ENCODE results near the gene CLMP. TPM values are rescaled to one million over a fixed set of nuclear protein-coding genes. Genes with fewer than 3 reads are reported as not detected.
A peak's percentile ranks its signal among the peaks of the same experiment; 100 is the strongest.

The CLMP gene
- total RNA-seq, 1 donor from 2014 or later = 32.0 TPM

DNA sequence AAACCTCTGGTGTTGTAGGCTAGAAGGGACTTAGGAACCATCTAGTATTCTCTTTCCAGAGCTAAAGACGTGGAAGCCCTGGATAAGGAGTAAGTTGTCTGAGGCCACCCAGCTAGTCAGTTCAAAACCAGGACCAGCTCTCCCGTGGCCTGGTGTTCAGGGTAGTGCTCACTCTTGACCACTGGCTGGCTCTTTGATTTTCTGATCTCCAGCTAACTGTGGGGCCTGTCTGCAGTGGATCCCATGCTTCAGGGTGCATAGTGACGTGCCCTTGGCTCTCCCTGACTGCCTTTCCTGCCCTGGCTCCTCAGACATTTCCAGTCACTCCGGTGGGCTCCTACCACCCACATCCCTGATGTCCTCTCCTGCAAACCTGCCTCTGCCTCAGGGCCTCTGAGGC, 1.3 kb downstream of the CLMP start:
- DNase-seq (ENCODE audit: low read depth) = no peak

DNA sequence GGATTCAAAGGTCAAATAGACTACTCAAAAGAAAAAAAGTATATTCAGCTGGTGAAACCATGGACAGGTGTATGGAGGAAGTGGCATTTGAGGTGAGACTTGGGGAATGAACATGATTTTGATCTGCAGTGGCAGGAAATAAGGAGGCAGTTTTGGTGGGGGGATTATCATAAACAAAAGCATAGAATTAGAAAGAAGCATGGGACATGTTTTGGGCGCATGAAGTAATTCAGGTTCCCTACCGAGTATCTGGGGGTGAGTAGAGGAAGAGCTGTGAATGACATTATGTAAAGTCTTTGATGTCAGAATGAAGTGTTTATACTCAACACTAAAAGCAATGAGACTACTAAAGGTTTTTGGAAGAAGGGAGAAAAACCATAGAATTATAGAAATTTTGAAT, 3.1 kb downstream of the CLMP start:
- DNase-seq (ENCODE audit: low read depth) = no peak

DNA sequence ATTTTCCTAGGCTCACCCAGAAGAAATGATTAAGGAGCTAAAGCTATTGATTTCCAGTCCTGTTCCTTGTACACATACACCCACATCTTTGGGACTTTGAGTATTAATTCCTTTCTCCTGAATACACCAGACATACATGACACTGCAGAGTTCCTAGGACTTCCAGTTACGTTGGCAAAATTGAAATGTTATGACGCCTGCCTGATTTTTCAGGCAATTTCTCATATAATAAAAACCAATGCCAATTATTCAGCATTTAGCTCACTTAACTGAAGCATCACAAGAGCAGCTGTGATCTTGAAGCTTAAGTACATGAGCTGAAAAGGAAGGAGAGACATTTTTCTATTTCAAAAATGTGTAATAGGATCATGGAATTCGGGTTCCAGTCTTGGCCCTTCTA, 4.5 kb downstream of the CLMP start:
- no peak for DNase-seq (ENCODE audit: low read depth)

DNA sequence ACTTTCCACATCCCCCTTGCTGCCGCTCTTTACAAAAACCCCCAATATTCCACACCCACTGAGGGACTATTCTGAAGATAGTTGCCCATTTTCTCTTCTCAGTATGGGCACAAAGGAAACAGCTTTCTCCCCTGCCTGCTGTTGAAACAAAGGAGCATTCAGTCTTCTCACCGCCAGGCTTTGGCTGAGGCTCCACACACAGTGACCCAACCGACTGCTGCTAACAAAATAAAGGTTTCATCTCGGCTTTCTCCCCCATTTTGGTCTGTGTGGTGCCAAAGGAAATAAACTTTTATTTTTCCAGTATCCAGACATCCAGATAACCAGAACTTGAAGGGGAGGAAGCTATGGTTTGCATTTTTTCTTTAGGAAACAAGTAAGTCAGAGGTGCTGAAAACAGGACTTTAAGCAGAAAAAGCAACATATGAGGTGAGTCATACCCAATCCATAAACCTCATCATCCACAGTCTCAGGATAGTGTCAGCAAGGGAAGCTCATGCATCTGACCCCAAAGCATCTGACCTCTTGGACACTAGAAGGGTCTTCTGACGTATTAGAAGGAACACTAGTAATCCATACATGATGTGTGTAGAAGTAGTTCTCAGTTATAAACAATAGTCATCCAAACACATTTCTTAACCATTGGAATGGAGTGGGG, 6.4 kb downstream of the CLMP start:
- DNase-seq (ENCODE audit: low read depth) = peak; percentile 53

DNA sequence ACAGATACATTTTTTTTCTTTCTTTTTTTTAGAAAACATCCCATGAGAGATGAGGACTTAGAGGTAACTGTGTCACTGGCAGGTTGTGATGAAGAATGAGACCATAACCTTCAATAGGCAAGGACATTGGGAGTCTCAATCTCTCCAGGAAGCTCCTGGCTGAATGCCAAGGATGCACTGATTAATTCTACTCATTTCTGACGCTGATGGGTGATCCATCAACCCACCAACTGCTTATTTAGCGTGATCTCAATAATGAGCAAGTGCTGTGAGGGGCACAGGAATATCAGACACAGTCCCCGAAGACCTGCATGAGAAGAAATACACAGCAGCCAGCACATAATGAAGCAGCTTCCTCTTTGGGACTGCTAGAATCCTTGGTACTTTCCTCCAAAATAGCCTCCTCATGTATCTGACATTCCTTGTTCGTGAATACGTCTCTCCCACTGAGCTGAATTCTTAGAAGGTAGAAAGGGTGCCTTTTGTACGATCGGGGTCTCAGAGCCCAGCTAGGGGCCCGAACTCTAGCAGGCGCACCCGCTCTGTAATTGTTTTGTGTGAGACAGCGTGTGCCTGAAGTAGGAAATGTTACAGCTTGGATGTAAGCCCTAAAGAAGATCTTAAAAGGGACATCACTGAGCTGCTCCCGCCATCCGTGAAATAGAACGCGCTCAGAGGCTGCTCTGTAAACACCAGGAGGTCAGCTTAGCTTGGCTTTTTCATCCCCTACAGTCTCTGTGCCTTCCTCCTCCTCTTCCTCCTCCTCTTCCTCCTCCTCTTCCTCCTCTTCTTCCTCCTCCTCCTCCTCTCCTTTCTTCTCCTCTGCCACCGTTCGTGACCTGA, 7.2 kb downstream of the CLMP start:
- DNase-seq (ENCODE audit: low read depth) = peak; percentile 23

DNA sequence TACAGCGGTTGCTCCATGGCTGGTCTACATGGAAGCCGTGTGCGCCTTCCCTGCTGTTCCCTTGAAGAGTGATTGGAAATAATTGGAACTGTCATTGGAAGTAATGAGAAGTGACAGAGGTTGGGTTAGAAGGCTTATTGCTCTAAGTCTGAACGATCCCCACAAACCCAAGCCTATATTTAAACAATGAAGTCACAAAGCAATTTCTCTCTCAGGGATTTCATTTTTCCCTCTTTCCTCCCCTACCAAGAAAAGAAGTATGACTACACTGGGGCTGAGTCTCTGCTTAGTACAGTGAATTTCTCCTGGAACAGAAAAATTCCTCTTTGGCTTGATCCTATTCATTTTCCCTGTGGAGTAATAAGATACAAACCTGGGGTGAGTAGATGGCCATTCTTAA, 7.8 kb downstream of the CLMP start:
- DNase-seq (ENCODE audit: low read depth) = peak; percentile 56

DNA sequence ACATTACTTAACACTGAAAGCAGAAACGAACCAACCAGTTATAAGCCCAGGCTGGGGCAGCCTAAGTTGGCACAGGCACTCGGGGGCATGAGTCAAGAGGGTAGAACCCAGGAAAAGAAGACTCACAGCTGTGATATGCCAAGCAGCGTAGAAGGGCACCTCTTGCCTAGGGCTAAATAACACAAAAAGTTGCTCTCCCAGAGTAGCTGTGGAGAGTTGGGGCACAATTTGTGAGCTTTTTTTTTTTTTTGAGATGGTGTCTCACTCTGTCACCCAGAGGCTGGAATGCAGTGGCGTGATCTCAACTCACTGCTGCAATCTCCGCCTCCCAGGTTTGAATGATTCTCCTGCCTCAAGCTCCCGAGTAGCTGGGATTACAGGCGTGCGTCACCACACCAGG, 8.8 kb downstream of the CLMP start:
- peak; percentile 16 for DNase-seq (ENCODE audit: low read depth)

DNA sequence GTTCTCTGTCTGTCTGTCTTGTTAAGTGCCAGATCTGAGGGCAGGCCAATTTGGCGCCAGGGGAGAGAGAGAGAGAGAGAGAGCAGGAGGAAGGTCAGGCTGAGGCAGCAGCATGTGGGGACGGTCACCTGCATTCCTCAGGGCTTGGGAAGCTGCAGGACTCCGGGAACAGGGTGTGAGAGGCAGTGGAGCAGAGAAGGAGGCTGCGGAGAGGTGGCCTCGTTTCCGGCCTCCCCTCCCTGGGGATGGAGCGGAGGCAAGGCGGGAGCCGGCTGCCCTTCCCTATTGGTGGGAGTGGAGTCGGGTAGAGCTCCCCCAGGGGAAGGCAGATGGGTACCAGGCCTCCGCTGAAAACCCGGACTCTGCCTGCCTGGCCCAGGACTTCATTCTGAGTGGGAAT, 9.7 kb downstream of the CLMP start:
- no peak for DNase-seq (ENCODE audit: low read depth)

DNA sequence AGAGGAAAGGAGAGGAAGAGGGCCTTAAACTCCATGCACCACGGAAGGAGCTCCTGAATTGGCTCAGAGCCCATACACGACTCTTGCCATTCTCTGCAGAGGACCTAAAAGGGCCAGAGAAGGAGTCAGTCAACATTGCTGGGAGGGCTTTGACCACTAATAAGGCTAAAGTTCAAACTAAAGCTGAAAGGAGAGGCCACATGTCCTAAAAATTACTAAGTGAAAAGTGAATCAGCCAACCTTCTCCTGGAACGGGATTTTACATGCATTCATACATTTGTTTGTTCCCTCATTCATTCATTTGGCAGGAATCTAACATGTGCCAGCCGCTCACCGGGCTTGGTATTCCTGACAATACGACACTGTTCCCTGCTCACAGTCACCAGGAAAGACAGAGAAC, 10.5 kb downstream of the CLMP start:
- DNase-seq (ENCODE audit: low read depth) = no peak

DNA sequence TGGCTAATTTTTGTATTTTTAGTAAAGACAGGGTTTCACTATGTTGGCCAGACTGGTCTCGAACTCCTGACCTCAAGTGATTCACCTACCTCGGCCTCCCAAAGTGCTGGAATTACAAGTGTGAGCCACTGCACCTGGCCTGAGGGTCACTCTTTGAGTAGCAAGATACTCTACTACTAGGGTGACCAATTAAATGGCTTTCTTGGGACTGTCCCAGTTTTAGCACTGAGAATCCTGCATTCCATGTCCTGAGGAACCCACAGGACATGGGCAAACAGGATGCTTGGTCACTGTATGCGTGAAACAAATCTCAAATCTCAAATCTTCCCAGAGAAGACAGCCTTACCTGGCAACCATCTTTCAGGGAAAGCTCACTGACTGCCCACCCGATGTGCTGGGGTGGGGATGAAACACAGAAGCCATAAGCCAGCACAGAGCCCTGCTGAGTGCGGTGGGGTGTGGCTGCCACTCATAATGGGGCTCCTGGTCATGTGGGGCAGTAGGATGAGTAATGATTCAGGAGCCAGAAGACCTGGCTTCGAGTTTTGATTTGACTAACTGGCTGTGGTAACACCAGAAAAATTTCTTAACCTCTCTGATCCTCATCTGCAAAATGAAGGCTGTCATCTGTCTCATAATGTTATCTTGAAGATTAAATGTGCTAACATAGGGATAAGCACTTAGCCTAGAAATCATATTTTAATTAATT, 11.5 kb downstream of the CLMP start:
- DNase-seq (ENCODE audit: low read depth) = peak; percentile 26

DNA sequence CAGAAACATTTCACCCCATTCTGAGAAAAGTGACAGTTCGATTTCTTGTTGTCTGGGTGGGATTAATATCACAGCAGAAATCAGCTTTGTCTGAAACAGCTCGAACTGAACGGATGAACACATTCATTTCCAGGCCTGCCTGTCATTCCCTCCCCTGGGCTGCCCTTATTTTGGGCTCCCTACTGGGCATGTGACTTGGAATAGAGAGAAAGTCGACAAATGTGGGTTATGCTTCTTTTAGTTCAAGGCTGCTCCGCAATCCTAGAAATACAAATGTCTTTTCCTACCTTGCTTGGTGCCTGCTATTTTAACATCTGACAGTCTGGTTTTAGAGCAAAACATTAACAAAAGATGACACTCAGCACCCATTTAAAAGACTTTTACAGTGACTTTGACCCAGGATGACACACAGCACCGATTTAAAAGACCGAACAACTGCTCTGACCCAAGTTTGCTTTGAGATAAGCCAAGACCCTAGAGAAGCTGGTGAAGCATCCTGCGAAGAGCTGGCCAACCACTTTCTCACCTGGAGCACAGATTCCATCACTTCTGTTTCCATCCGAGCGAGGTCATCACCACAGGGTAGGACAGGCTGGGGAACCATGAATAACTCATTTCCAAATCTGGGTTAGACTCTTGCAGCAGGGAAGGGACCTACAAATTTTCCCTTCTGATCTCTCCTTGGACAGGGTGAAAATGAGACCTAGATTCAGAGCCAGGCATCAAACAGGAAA, 13.1 kb downstream of the CLMP start:
- peak; percentile 18 for DNase-seq (ENCODE audit: low read depth)

DNA sequence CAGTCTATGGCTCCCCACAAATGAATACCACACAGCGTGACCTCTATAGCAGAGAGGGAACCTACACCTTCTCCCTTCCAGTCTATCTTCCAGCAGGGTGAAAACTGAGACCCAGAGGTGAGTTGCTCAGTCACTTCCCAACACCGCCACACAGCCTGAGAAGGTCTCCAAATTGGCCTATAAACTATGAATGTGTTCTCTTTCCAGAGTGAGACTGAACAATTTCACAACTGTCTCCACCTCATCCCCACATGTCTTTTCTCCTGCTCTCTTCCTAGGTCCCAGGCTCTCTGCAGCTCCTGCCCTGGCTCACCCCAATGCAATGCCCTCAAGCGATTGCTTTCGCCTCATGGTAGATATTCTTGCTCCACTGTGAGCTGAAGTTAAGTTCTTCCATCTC, 14.0 kb downstream of the CLMP start:
- no peak for DNase-seq (ENCODE audit: low read depth)

DNA sequence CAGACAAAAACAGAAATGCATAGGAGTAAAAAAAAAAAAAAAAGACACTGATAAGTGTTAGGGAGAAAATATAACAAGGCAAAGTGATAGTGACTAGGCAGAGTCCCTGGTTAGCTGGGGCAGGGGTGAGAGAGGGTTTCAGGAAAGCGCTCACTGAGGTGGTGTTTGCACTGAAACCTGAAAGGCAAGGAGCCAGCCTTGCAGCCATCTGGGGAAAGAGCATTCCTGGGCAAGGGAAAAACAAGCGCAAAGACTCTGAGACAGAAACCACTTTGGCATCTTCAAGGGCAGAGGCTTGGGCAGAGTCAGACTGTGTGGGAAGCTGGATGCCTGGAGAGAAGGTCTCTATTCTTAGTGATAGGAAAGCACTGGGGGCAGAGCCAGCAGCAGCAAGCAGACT, 14.5 kb downstream of the CLMP start:
- DNase-seq (ENCODE audit: low read depth) = peak; percentile 52

DNA sequence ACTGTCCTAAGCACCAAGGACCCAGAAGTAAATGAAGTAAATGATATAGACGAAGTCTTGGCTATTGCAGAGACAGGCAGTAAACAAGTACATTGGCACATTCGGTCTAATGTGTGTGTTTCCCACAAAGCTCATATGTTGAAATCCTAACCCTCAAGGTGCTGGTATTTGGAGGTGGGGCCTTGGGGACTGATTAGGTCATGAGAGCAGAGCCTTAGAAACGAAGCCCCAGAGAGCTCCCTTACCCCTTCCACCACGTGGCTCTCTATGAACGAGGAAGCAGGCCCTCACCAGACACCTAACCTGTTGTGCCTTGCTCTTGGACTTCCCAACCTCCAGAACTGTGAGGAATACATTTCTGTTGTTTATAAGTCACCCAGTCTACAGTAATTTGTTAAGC, 14.9 kb downstream of the CLMP start:
- DNase-seq (ENCODE audit: low read depth) = no peak

DNA sequence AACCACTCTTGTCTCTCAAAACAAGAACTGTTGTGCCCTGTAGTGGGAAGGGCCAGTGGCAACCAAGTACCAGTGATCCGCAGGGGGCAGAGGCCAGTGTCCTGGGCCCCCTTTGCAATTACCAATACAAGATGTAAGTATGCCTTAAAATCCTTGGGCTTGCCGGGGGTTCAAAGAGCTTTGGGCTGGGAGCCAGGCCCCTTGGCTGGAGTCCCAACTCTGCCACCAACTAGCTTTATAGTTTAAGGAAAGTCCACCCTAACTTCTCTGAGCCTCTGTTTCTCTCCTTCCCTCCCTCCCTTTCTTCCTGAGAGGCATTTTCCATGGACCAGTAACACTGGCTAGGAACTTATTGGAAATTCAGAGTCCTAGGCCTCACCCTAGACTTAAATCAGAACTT, 15.5 kb downstream of the CLMP start:
- no peak for DNase-seq (ENCODE audit: low read depth)

DNA sequence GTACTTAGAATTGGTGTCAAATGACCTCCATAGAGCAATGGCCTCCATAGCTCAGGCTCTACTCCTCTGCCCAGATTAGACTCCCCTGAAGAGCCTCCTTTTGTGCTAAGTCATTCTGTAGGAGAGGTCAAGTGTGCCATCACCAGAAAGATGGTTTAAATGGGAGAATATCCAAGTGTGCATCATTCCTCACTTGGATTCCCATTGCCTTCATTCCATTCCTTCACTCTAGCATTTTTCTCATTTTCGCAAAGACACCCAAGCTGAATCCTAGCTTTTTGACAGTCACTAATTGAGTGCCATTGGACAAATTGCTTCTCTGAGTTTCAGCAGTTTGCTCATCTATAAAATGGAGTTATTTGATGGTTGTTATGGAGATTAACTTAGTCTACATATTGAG, 16.9 kb downstream of the CLMP start:
- DNase-seq (ENCODE audit: low read depth) = no peak

DNA sequence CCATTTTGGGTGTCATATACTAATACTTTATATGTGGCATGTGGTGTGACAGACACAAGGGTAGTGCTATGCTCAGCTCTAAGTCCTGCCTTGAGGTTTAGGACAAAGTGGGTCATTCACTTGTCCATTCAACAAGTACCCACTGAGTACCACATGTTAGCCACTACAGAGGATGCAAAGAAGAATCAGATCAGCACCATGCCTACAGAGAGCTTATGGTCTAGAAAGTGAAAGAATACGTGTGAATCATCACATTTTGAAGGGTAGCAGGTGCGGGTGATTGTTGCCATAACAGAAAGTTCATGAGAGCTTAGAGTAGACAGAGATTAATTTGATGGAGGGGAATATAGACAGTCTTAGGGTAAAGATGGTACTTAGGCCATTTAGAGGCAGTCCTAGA, 18.3 kb downstream of the CLMP start:
- no peak for DNase-seq (ENCODE audit: low read depth)

DNA sequence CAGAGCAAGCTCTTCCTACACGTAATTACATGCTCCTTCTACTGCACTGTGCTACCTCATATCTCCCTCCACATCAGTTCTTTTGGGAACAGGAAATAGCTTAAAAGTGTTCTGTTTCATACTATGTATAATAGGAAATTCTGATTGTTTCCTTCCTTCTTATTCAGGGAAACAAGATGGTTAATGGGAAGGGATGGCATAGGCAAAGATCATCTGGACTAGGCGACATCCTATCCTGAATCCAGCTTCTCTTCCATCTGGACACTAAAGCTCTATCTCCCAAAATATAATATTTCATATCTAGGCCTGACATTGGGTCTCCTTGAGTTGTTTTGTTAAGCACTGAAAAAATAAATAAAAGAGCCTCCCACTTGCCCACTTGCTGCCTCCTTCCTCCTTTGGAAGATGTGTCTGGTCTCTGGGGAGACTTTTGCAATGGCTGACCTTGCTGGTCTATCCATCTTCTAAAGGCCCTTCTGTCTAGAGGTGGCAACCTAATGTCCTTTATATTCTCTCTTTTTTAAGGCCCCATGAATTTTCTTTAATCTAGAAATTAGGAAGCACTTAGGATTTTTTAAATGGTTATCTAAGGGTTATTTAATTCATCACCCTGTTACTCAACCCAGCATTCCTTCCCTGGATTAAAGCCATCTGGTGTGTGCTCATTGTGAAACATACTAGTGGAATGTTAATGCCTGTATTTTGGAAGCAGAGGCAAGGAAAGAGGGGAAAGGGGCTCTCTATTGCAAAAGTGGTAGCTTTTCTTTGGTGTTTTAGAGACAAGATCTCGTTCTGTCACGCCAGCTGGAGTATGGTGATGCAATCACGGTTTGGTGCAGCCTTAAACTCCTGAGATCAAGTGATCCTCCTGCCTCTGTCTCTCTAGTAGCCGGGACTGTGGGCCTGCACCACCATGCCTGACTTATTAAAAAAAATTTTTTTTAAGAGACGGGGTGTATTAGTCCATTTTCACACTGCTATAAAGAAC, 20.6 kb downstream of the CLMP start:
- DNase-seq (ENCODE audit: low read depth) = peak; percentile 88

DNA sequence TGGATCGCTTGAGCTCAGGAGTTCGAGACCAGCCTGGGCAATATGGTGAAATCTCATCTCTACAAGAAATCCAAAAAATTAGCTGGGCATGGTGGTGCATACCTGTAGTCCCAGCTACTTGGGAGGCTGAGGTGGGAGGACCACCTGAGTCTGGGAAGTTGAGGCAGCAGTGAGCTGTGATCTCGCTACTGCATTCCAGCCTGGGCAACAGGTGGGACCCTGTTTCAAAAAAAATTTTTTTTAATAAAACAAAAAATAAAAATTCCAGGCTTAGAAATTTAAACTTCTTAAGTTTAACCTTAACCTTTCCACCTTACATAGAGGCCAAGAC, 21.2 kb downstream of the CLMP start:
- DNase-seq (ENCODE audit: low read depth) = no peak

DNA sequence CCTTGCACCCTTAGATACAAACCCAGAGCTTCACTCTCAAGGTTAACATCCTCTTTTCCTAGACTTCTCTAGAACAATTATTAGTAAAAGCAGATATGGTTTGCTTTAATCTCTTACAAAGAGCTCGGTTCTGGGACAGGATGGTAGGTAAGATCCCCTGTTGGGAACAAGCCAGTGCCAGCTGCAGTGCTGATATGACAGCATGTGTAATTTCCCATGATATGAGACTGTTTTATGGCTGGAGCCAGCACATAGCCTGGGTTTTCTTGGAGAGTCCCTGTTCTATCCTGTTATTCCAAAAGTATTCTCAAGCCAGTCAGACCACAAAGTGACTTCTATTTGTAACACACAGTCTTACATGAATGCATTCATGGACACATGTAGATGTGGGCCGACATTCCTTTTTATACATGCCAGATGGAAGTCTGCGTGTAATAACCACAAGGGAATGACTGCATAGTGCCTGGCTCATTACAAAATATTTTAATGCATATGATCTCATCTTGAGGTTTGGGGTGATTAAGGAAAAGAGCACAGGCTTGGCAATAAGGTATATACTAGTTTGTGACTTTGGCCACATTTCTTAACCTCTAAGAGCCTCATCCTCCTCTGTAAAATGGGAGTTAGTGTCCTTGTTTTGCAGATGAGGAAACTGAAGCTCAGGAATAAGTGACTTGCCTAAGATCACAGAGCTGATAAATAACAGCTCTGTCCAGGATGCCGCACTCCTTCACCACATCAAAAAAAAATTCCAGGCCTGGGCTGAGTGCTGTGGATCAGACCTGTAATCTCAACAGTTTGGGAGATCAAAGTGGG, 21.8 kb downstream of the CLMP start:
- DNase-seq (ENCODE audit: low read depth) = peak; percentile 91

Data from myocyte (in vitro differentiated cells).